H1 (cell line): ENCODE results near the gene CD79A. TPM values are rescaled to one million over a fixed set of nuclear protein-coding genes. Genes with fewer than 3 reads are reported as not detected.

Experiments used
- CHD7 ChIP-seq: fragments of 300-600 bp; sonication (generic); IDR thresholded peaks from 2 replicates; pipeline ENCODE4 v1.7.1; 2012; ENCODE audit warnings: low read length, moderate library complexity, mild to moderate bottlenecking, inconsistent platforms; ENCODE audit not compliant: insufficient replicate concordance
- CTBP2 ChIP-seq: IDR thresholded peaks from 2 replicates; pipeline ENCODE4 v1.7.0; 2011; ENCODE audit warnings: borderline replicate concordance, mild to moderate bottlenecking, moderate library complexity, mixed read lengths, low read length; ENCODE audit not compliant: insufficient read depth, insufficient read length
- CTCF ChIP-seq, 3 experiments: IDR thresholded peaks; 1 replicate in 2 of 3; 2 replicates in 1 of 3; pipeline versions ENCODE4 v1.5.1 to v1.6.1; 2011; ENCODE audit warnings: low read length in 3 of 3, mild to moderate bottlenecking in 3 of 3, inconsistent platforms in 2 of 3, low read depth in 1 of 3, moderate library complexity in 1 of 3; ENCODE audit not compliant: insufficient read depth in 1 of 3; ENCODE audit errors: control extremely low read depth in 1 of 3
- GTF2F1 ChIP-seq: IDR thresholded peaks from 2 replicates; pipeline ENCODE4 v1.6.1; 2012; ENCODE audit warnings: low read depth, low read length, improper control_type of control experiment, borderline replicate concordance
- NRF1 ChIP-seq: IDR thresholded peaks from 2 replicates; pipeline ENCODE4 v1.6.1; 2011; ENCODE audit warnings: mild to moderate bottlenecking, low read depth, low read length, improper control_type of control experiment
- SIRT6 ChIP-seq: IDR thresholded peaks from one replicate; pipeline ENCODE4 v1.7.1; 2012; ENCODE audit warnings: low read length, inconsistent platforms
- polyA plus RNA-seq, 7 experiments: library from polyadenylated mRNA; depleted of rRNA in 3 of 7; stranded (reverse) in 5 of 7; unstranded in 2 of 7; fragments of >200 nt in 5 of 7; fragments of 200-250 nt in 2 of 7; gene quantifications; 1 replicate in 5 of 7; 2 replicates in 1 of 7; 4 replicates in 1 of 7; pipeline versions ENCODE4 v1.2.1 to v1.2.3, GENCODE V29; 2011 to 2013; ENCODE audit warnings: missing spikeins in 2 of 7, mixed read lengths in 2 of 7
- total RNA-seq: library from RNA; stranded (reverse); fragmentation: NEBNext Ultra II Directional; extraction: Animal tissue kit (Norgen Biotek cat#: 25700); gene quantifications from 2 replicates; pipeline ENCODE4 v1.2.1, GENCODE V29; 2021

Gene CD79A
- total and polyA plus RNA-seq, 2 of the 8 experiments (the other 6 are each of a cell fraction or from before 2014, with no cell fraction given): 0.54 to 0.77 TPM

- TF ChIP-seq CHD7: no peak
- no peak for TF ChIP-seq SIRT6
- TF ChIP-seq NRF1: no peak
- no peak for TF ChIP-seq CTCF (IDR thresholded peaks at IDR 0.05; ENCODE audit: control extremely low read depth in 1 of 3, insufficient read depth in 1 of 3, low read depth in 1 of 3, low read length in 3 of 3)
- TF ChIP-seq CTBP2: no peak
- TF ChIP-seq GTF2F1: no peak
These were observed 3.2 kb downstream of the CD79A start (continued) for GRCh38 chr19:41880329-41880708.
